ENCODE results near the gene HINT3. TPM values are rescaled to one million over a fixed set of nuclear protein-coding genes. Genes with fewer than 3 reads are reported as not detected.
A peak's percentile ranks its signal among the peaks of the same experiment; 100 is the strongest.

Gene HINT3
- total and polyA plus RNA-seq, 3 donors from 2014 or later = 19.0 to 24.8 (median 22.5) TPM

DNA sequence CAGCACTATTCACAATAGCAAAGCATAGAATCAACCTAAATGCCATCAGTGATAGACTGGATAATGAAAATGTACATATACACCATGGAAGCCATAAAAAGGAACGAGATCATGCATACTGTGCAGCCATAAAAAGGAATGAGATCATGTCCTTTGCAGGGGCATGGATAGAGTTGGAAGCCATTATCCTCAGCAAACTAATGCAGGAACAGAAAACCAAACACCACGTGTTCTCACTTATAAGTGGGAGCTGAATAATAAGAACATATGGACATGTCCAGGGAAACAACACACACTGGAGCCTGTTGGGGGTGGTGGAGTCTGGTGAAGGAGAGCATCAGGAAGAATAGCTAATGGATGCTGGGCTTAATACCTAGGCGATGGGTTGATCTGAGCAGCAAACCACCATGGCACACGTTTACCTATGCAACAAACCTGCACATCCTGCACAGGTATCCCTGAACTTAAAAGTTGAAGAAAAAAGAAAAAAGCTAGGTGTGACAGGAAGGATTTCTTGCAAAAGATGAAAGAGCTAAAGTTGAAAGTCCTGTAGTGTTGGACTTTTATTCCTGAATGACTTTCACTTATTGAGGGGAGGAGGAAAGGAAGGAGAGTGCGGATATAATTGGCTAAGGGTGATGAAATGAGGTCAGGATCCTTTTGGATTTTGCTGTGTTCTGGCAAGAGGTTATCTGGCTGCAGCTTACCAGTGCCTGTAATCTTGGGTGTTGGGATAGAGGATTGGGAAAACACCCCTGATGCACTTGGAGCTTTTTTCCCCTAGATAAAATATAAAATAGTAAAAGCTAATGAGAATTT, 38.3 kb downstream of the HINT3 start:
- Histone ChIP-seq H3K4me1 (no peaks in the 10 kb centered on the region), H3K27me3 (no peaks in the 10 kb centered on the region), H3K27ac (no peak overlapping the region), H3K36me3 (ENCODE audit: low read depth, missing control alignments) (no peaks in the 10 kb centered on the region), H3K9me3 (no peaks in the 10 kb centered on the region), H3K4me3 (no peak overlapping the region)
- no peak for TF ChIP-seq POLR2A (IDR thresholded peaks at IDR 0.05)
- TF ChIP-seq, protein P1, sequence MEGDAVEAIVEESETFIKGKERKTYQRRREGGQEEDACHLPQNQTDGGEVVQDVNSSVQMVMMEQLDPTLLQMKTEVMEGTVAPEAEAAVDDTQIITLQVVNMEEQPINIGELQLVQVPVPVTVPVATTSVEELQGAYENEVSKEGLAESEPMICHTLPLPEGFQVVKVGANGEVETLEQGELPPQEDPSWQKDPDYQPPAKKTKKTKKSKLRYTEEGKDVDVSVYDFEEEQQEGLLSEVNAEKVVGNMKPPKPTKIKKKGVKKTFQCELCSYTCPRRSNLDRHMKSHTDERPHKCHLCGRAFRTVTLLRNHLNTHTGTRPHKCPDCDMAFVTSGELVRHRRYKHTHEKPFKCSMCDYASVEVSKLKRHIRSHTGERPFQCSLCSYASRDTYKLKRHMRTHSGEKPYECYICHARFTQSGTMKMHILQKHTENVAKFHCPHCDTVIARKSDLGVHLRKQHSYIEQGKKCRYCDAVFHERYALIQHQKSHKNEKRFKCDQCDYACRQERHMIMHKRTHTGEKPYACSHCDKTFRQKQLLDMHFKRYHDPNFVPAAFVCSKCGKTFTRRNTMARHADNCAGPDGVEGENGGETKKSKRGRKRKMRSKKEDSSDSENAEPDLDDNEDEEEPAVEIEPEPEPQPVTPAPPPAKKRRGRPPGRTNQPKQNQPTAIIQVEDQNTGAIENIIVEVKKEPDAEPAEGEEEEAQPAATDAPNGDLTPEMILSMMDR (IDR thresholded peaks at IDR 0.05) = no peak
- DNase-seq = no peak
- WGBS, 2 donors = 73 to 85% methylated on average over 5 of the region's 5 CpGs
- intact Hi-C loops (cut with DNase I; ENCODE audit: low total_unique reads) = no loop called here

DNA sequence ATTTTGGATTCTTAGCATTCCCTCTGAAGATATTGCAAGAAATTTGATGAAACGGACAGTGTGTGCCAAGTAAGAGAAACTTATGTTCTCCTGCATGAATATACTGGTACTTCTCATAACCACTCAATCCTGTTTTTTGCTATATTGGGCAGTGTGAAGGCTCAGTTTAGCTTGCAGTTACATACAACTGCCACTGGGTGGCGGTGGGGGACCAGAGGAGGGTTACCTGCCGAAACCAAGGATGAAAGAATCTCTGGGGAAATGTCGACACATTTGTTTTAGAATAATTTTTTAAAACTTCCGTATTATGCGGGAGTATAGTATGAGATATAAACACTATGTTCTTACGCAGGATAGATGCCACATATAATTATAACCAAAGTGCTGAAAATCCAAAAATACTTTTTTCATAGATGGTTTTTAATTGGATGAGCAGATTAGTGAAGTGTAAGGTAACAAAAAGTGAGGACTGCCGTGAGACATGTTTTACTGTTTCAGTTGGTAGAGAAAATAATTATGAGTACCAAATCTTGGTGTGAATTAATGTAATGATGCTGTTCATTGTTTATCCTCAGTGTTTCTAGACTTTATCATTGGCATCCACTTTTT, 39.5 kb downstream of the HINT3 start:
- WGBS, 2 donors = 13 to 22% methylated on average over 8 of the region's 8 CpGs
- H3K4me1 ChIP-seq = no peaks in the 10 kb centered on the region
- H3K9me3 ChIP-seq = no peaks in the 10 kb centered on the region
- H3K27me3 ChIP-seq = no peaks in the 10 kb centered on the region
- H3K4me3 ChIP-seq = no peak overlapping the region
- H3K36me3 ChIP-seq (ENCODE audit: low read depth, missing control alignments) = no peaks in the 10 kb centered on the region
- H3K27ac ChIP-seq = no peak overlapping the region
- peak; percentile 36 for DNase-seq
- intact Hi-C loops (cut with DNase I; ENCODE audit: low total_unique reads) = no loop called here
- TF ChIP-seq, protein P1 (IDR thresholded peaks at IDR 0.05) = peak; percentile 75 to 98 (median 83)
- TF ChIP-seq POLR2A (IDR thresholded peaks at IDR 0.05) = no peak

DNA sequence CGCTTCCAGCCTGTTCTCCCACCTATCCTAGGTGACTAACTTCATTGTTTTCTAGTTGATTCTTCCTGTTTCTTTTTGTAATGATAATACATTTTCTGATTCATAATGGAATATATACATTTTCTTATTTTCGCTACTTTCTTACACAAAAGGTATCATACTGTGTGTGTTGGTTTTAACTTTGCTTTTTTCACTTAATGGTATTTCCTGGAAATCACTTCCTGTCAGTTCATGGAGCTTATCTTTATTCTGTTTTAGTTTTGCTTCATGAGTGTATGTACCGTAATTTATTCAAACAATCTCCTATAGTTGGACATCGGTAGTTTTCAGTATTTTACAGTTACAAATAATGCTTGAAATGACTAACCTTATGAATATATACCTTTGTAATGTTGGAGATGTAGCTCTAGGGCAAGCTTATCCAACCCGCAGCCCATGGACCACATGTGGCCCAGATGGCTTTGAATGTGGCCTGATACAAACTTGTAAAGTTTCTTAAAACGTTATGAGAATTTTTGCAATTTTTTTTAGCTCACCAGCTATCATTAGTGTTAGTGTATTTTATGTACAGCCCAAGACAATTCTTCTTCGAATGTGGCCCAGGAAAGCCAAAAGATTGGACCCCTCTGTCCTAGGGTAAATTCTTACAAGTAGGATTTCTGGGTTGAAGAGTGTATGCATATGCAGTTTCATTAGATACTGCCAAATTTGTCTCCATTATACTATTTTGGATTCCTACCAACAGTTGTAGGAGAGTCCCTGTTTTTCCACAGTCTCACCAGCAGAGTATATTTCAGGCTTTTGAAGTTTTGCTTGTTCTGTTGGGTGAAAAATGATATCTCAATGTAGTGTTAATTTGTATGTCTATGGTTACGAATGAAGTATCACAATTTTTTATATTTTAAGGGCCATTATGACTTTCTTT, 46.4 kb downstream of the HINT3 start:
- WGBS, 2 donors = 90 to 94% methylated on average over 8 of the region's 8 CpGs
- Histone ChIP-seq H3K9me3 (no peaks in the 10 kb centered on the region), H3K27ac (no peak overlapping the region), H3K27me3 (no peaks in the 10 kb centered on the region), H3K4me1 (no peaks in the 10 kb centered on the region), H3K4me3 (no peak overlapping the region), H3K36me3 (ENCODE audit: low read depth, missing control alignments) (no peaks in the 10 kb centered on the region)
- TF ChIP-seq POLR2A (IDR thresholded peaks at IDR 0.05) = no peak
- TF ChIP-seq, protein P1 (IDR thresholded peaks at IDR 0.05) = no peak
- intact Hi-C loops (cut with DNase I; ENCODE audit: low total_unique reads) = no loop called here
- DNase-seq = no peak

DNA sequence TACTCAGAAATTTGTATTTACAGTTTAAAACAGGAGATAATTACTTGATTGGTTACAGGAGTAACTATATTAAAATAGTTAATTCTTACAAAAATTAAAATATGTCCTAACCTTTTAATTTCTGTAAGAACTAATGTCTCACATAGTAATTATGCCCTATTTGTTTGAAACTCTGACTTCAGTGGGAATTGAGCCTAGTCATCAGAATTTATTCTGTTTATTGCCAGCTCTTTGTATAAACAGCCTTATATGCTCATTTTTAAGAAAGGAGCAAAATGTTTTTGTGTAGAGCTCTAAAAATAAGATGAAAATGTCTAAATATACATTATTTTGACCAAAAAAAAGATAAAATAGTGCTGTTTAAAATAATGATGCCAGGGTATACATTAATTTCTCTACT, 51.2 kb downstream of the HINT3 start:
- Histone ChIP-seq H3K4me1 (no peaks in the 10 kb centered on the region), H3K27ac (no peak overlapping the region), H3K9me3 (no peaks in the 10 kb centered on the region), H3K27me3 (no peaks in the 10 kb centered on the region), H3K4me3 (no peak overlapping the region), H3K36me3 (ENCODE audit: low read depth, missing control alignments) (no peaks in the 10 kb centered on the region)
- TF ChIP-seq, protein P1 (IDR thresholded peaks at IDR 0.05) = no peak
- no peak for TF ChIP-seq POLR2A (IDR thresholded peaks at IDR 0.05)
- no peak for DNase-seq
- intact Hi-C loops (cut with DNase I; ENCODE audit: low total_unique reads) = no loop called here
